HG03060 (cell line): Measurements from ENCODE around the gene RABEPK.
"Not testable (repeated sequence)": the region's sequence is repeated elsewhere in the genome, so short reads cannot be mapped to it uniquely, and the experiment has no call there.

ENCODE experiments used
- ATAC-seq: cut with Tn5 transposase; IDR thresholded peaks from one replicate; pipeline ENCODE4 v1.9.1; 2021; ENCODE audit warnings: low read depth, moderate number of reproducible peaks; ENCODE audit not compliant: unreplicated experiment

The RABEPK gene

DNA sequence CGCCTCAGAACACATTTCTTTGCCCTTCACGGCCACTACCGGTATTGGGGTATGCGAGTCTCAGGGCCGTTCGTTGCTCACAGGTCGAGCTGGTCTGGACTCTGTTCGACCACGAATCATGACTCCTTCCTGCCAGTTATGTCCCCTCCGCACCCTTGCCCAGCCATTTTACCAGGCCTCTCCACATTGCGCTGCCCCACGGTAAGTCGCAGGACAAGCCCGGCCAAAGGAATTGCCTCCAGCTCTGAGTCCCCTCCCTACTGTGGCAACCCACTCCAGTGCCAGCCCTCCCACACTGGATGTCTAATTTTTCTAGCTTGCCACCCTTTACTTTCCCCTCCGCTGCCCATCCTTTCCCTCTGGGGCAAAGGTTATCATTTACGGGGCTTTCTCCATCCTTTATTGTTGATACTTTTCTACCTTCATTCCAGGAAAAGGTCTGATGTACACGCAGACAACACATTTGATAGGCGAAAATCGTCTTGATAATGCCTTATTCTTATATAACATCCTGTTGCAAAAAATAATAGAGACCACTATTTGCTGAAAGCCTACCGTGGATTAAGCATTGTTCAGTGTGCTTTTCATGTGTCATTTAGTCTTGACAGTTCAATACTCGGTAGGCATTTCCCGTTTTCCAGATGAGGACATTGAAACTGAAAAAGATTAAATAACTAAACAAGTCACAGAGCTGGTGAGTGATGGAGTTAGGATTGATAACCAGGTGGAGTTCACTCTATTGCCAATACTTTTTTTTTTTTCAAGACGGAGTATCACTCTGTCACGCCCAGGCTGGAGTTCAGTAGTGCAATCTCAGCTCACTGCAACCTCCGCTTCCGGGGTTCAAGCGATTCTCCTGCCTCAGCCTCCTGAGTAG is 41.8 kb downstream of the RABEPK start:
- ATAC-seq = no peak

- no peak for ATAC-seq
Observed at GRCh38 chr9:125243792-125244260, 43.5 kb downstream of the RABEPK start.

DNA sequence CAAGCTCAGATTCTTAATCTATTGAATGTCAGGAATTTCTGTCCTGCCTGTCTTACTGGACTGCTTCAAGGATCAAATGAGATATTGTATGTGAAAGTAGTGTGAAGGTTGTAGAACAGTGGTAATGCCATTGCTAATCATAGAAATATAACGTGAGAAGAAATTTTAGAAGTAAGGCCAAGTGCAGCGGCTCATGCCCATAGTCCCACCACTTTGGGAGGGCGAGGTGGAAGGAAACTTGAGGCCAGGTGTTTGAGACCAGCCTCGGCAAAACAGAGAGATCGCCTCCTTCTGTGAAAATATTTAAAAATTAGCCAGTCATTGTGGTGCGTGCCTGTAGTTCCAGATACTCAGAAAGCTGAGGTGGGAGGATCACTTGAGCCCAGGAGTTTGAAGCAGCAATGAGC is 45.9 kb downstream of the RABEPK start:
- no peak for ATAC-seq

GRCh38 chr9:125254231-125254630 is 53.9 kb downstream of the RABEPK start:
- no peak for ATAC-seq

DNA sequence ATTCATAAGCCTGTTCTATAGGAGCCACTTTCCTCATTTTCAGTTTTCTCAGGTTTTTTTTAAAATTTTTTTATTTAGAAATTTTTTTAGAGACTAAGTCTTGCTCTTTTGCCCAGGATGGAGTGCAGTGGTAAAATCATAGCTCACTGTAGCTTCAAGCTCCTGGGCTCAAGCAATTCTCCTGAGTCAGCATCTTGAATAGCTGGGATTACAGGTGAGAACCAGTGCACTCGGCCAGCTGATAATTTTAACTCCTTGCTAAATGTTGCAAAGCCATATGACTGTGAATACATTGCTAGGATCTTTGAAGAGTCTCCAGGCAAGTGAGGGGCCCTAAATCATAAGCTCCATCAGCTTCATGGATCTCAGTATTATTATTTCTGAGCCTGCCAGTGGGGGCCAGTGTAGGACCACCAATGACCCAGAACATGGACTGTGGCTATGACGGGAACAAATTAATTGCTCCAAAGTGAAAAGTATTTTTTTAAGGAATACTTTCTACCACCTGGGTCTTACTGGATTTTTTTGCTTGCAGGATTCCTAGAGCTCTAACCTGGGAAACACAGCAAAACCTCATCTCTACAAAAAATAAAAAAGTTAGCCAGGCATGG is 55.5 kb downstream of the RABEPK start:
- no peak for ATAC-seq

GRCh38 chr9:125258160-125258785 is 57.9 kb downstream of the RABEPK start:
- no peak for ATAC-seq

- ATAC-seq = no peak
Observed at GRCh38 chr9:125258832-125259534, 58.6 kb downstream of the RABEPK start.

- ATAC-seq = no peak
Observed at GRCh38 chr9:125260561-125260960, 60.2 kb downstream of the RABEPK start.

DNA sequence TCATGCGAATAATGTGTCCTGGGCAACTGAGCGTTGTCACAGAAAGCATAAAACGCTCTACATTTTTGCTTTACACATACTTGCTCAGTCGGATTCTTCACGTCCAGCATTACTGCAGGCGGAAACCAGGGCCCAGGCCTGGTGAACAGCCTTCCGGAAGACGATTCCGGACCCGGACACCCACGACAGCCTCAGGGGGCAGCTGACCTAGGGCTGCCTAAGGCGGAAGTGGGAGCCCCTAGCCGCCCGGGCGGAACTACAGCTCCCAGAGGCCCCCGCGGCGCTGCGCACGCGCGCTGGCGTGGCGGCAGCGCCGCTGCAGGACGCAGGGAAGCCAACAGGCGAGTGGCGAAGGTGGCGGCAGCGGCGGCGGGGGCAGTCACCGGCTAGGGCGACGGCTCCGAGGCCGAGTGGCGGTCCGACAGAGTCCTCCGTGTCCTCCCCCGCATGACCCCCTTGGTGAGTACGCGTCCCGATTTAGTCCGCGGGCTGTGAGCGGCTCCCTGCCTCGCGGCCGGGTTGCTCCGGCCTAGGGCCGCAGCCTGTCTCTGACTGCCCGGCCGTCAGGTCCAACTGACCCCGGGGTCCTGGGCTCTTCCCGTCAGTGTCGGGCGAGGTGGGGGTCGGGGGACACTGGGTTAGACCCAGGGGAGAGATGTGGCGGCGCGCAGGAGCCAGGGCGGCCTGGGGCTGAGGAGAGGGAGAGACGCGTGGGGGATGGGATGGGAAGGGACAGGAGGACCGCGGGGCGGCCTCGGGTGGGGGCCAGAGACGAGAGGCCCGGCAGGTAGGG is 61.4 kb downstream of the RABEPK start, which contains the start of gene GAPVD1:
Gene GAPVD1, plus strand, starts transcription at position 326 of the 793 bp plus-strand sequence. CDS start 37,096 bp downstream, outside the sequence.
- ATAC-seq = peak; percentile 64

GRCh38 chr9:125262294-125262991 is 62.1 kb downstream of the RABEPK start:
- no peak for ATAC-seq

- ATAC-seq = not testable (repeated sequence)
Observed at GRCh38 chr9:125264068-125264467, 63.7 kb downstream of the RABEPK start.

DNA sequence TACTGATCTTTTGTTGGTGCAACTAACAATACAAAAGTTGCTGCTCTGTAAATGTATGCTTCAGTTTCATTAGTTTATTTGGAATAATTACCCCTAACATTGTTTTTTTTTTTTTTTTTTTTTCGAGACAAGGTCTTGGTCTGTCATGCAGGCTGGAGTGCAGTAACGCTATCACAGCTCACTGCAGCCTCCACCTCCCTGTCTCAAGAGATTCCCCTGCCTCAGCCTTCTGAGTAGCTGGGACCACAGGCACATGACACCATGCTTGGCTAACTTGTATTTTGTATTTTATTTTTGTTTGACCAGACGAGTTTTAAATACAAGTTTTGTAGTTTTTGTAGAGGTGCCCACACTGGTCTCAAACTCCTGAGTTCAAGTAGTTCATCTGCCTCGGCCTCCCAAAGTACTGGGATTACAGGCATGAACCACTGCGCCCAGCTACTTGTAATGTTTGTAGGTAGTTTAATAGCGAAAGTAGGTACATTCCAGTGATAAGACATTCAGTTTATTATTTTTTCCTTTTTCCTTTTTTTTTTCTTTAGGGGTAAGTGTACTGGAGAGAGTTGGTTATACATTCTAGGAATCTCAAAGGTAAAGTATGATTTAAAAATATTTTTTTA is 68.2 kb downstream of the RABEPK start:
- no peak for ATAC-seq

DNA sequence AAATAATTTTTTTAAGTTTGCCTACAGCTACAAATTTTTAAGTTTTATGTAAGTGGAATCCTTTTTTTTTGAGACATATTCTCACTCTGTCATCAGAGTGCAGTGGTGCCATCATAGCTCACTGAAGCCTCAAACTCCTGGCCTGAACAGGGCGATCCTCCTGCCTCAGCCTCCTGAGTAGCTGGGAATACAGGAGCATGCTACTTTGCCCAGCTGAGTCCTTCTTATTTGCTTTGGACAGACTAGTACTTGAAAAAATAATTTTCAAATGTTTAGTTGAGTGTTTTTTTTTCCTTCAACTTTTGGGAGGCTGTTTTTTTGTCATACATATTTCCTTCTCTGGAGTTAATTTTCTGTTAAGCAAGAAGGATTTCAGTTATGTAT is 68.7 kb downstream of the RABEPK start:
- no peak for ATAC-seq

DNA sequence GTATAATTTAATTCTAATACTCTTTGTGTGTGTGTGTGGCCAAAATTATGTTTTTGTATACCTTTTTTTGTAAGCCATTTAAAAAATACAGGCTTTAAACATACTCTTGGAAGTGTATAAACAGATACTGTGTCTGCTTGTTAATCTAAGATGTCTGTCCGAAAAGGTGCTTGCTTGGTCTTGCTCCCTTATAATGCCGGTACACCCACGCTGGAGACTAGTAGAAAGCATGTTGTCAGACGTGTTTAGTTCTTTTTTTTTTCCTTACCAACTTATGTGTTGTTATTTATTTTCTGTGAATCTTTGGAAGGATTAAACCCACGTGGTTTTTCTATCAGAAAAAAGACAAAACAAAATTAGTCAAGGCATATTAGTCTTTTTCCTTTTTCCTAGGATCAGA is 70.7 kb downstream of the RABEPK start:
- ATAC-seq = no peak

DNA sequence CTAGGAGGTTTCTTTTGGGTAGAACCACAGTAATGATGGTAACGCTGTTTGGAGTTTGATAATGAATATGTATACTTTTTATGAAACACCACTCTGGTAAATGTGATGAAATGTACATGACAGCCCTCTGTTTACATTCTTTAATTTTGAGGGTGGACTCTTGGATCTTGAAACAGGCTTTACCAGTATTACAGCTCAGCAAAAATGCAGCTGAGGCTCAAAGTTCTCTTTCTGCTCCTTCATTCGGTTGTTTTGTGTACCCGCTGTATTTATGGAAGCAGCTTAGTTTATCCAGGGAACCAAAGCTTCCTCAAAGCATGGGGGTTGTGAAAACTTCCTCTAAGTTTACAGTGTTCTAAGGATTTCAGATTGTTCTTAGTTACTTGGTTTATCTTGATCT is 72.4 kb downstream of the RABEPK start:
- no peak for ATAC-seq

- no peak for ATAC-seq
Observed at GRCh38 chr9:125276771-125277170, 76.4 kb downstream of the RABEPK start.

DNA sequence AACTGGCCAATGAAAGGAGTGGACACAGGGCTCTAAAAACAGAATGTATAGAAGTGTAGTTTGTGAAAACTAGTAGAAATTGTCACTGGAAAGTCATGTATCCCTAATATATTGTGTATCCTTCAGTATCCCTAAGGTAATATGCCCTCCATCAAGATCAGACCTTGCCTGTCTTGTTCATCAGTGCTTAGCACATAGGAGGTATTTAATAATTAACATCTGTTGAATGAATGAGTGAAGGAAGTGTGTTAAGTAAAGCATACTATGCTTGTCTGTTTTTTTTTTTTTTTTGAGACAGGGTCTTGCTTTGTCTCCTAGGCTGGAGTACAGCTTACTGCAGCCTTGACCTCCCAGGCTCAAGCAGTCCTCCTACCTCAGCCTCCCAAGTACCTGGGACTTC is 77.1 kb downstream of the RABEPK start:
- no peak for ATAC-seq

- no peak for ATAC-seq
Observed at GRCh38 chr9:125280945-125281344, 80.6 kb downstream of the RABEPK start.
